ENCODE data around the gene ACAD10. TPM values are rescaled to one million over a fixed set of nuclear protein-coding genes. Genes with fewer than 3 reads are reported as not detected.
"Not testable (repeated sequence)": the region's sequence is repeated elsewhere in the genome, so short reads cannot be mapped to it uniquely, and the experiment has no call there.

ACAD10 gene
- total RNA-seq, 2 experiments from 2014 or later: 24.5 to 28.8 TPM

DNA sequence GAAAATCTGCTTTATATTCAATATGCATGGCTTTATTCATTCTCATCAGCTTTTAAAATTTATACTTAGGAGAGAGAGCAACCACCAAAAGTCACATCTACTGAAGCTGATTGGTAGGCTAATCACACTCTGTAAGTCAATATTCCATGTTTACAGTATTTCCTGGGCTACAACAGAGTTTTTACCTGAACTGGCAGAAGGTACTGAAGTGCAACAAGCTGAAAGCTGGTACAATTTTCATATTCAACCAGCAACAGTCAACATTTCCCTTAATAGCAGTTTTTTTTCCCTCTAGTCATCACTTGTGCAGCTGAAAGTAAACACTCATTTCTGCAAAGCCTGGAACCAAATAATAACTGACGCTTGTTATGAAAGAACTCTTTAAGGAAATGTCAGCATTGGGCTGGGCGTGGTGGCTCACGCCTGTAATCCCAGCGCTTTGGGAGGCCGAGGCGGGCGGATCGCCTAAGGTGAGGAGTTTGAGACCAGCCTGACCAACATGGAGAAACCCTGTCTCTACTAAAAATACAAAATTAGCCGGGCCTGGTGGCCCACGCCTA lies 13.0 kb upstream of the ACAD10 start:
- no peak overlapping the region for H3K27ac Mint-ChIP-seq
- no peaks in the 10 kb centered on the region for H3K4me1 Mint-ChIP-seq (ENCODE audit: low read depth)
- intact Hi-C loops (cut with micrococcal nuclease): no loop called here
- TF ChIP-seq, protein P1, sequence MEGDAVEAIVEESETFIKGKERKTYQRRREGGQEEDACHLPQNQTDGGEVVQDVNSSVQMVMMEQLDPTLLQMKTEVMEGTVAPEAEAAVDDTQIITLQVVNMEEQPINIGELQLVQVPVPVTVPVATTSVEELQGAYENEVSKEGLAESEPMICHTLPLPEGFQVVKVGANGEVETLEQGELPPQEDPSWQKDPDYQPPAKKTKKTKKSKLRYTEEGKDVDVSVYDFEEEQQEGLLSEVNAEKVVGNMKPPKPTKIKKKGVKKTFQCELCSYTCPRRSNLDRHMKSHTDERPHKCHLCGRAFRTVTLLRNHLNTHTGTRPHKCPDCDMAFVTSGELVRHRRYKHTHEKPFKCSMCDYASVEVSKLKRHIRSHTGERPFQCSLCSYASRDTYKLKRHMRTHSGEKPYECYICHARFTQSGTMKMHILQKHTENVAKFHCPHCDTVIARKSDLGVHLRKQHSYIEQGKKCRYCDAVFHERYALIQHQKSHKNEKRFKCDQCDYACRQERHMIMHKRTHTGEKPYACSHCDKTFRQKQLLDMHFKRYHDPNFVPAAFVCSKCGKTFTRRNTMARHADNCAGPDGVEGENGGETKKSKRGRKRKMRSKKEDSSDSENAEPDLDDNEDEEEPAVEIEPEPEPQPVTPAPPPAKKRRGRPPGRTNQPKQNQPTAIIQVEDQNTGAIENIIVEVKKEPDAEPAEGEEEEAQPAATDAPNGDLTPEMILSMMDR (IDR thresholded peaks at IDR 0.05): no peak
- H3K4me3 Mint-ChIP-seq: no peak overlapping the region
- H3K36me3 Mint-ChIP-seq (ENCODE audit: low read depth): peaks cover 20% of the 10 kb centered on the region
- ATAC-seq: no peak
- DNase-seq: no peak
- no peaks in the 10 kb centered on the region for H3K27me3 Mint-ChIP-seq
- CTCF ChIA-PET: interaction anchor here (1.0 to 1.7 kb wide), 2 partner anchors 221 to 276 kb away, joined by 3 to 7 read pairs; no protein-coding TSS in a partner anchor
- H3K9me3 Mint-ChIP-seq: no peaks in the 10 kb centered on the region
- POLR2A ChIA-PET: interaction anchor here (0.6 to 1.7 kb wide), 3 partner anchors 11 to 436 kb away, joined by 3 to 4 read pairs (median 3); partner anchors contain the start of genes ACAD10 and BRAP

DNA sequence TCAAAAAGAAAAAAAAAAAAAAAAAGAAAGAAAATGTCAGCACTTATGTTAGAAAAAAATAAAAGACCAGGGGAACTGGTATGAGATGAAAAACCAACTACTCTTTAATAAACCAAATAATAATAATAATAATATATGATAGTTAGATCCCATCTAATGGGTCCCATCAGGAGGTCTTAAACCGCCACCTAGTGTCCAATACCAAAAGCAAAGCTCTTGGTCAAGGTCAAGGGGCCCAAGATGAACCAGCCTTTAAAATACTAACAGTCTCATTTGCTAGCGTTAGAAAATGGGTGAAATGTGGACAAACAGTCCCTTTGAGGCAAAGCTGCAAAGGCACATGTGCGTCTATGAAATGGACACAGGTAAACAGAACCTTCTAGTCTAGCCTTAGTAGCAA lies 12.3 kb upstream of the ACAD10 start:
- POLR2A ChIA-PET: interaction anchor here (1.2 to 1.7 kb wide), 2 partner anchors 11 to 12 kb away, joined by 3 to 4 read pairs; partner anchors contain the start of genes ACAD10 and BRAP
- CTCF ChIA-PET: interaction anchor here (1.0 to 1.7 kb wide), 3 partner anchors 140 to 277 kb away, joined by 3 to 7 read pairs (median 4); no protein-coding TSS in a partner anchor
- Mint-ChIP-seq H3K4me3 (no peak overlapping the region), H3K27me3 (no peaks in the 10 kb centered on the region), H3K36me3 (ENCODE audit: low read depth) (peaks cover 20% of the 10 kb centered on the region), H3K4me1 (ENCODE audit: low read depth) (no peaks in the 10 kb centered on the region), H3K27ac (no peak overlapping the region), H3K9me3 (no peaks in the 10 kb centered on the region)
- intact Hi-C loops (cut with micrococcal nuclease): no loop called here
- TF ChIP-seq, protein P1 (IDR thresholded peaks at IDR 0.05): peak; percentile 42
- no peak for ATAC-seq
- DNase-seq: no peak

DNA sequence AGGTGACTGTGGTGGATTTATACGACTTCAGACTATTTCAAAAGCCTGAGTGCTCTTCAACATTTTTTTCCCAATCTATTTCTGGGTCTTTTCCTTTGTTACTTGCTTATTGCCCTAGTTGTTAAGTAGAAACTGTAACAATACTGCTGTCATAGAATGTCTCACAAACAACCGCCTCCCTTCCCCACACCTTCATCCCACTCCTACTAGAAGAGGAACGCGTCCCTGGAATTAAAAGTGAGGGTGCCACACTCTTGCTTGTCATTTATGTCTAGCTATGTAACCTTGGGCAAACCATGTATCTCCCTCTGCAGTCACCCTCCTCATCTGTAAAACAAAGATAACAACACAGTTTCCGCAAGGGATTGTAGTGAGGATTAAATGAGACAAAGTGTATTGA lies 8.7 kb upstream of the ACAD10 start:
- ATAC-seq (no peak), DNase-seq (no peak)
- Mint-ChIP-seq H3K27ac (no peak overlapping the region), H3K4me3 (no peak overlapping the region), H3K27me3 (no peaks in the 10 kb centered on the region), H3K4me1 (ENCODE audit: low read depth) (no peaks in the 10 kb centered on the region), H3K36me3 (ENCODE audit: low read depth) (peaks cover 19% of the 10 kb centered on the region), H3K9me3 (no peaks in the 10 kb centered on the region)
- ChIA-PET CTCF (interaction anchor here (1.3 kb wide), 2 partner anchors 136 to 280 kb away, joined by 3 to 4 read pairs; no protein-coding TSS in a partner anchor), POLR2A (no interaction called here)
- TF ChIP-seq, protein P1 (IDR thresholded peaks at IDR 0.05): no peak
- intact Hi-C loops (cut with micrococcal nuclease): no loop called here

DNA sequence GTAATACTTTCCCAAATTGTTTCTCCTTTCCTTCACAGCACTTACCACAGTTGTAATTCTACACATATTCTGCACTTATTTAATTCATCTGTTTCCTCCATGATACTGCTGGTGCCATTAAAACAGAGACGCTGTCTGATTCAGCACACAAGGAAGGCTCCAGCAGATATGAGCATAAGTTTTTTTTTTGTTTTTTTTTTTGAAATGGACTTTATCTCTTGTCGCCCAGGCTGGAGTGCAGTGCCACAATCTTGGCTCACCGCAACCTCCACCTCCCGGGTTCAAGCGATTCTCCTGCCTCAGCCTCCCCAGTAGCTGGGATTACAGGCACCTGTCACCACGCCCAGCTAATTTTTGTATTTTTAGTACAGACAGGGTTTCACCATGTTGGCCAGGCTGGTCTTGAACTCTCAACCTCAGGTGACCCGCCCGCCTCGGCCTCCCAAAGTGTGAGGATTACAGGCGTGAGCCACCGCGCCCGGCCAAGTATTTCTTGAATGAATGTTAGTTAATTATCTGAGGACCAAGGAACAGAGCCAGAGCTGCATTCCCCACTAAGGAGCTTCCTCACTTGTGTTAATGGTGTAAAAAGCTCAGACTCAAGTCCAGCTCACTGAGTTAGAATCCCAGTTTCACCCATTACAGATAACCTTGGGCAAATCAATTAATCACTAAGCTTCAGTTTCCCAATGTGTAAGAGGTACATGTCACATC lies 1.2 kb upstream of the ACAD10 start:
- H3K4me3 Mint-ChIP-seq: peak overlapping the region; percentile 95
- H3K9me3 Mint-ChIP-seq; ATAC-seq; H3K27me3 Mint-ChIP-seq; DNase-seq; intact Hi-C loops (cut with micrococcal nuclease): not testable (repeated sequence)
- H3K27ac Mint-ChIP-seq: peak overlapping the region; percentile 94
- H3K4me1 Mint-ChIP-seq (ENCODE audit: low read depth): peaks cover 27% of the 10 kb centered on the region
- POLR2A ChIA-PET: interaction anchor here (0.7 to 2.1 kb wide), 5 partner anchors 9 to 351 kb away, joined by 3 to 8 read pairs (median 3); no protein-coding TSS in a partner anchor
- H3K36me3 Mint-ChIP-seq (ENCODE audit: low read depth): peaks cover 16% of the 10 kb centered on the region
- CTCF ChIA-PET: interaction anchor here (1.1 to 1.8 kb wide), 3 partner anchors 19 to 288 kb away, joined by 3 to 9 read pairs (median 4); no protein-coding TSS in a partner anchor

DNA sequence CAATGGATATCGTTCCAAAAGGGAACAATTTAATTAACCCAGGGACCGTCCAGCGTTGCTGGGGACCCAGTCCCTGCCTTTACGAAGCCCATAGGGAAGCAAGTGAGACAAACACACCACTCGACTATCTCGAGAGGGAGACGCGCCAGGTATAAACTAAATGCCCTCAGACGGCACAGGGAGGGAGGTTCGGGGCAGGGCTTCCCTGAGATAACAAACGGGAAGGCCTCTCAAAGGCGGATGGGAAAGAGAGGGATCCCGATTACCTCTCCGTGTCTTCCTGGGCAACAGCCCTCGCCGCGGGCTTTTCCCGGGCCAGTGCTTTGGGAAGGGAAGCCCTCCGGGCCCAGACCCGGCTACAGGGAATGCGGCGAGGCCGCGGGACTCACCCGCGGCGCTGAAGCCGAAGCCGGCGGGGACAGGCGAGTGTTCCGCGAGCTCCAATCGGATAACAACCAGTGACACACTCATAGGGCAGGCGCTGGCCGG lies 487 bp upstream of the ACAD10 start:
- H3K9me3 Mint-ChIP-seq: no peaks in the 10 kb centered on the region
- peaks cover 16% of the 10 kb centered on the region for H3K36me3 Mint-ChIP-seq (ENCODE audit: low read depth)
- TF ChIP-seq, protein P1 (IDR thresholded peaks at IDR 0.05): no peak
- ATAC-seq (no peak), DNase-seq (peak; percentile 20)
- H3K27me3 Mint-ChIP-seq: no peaks in the 10 kb centered on the region
- peak overlapping the region; percentile 94 for H3K27ac Mint-ChIP-seq
- peaks cover 27% of the 10 kb centered on the region for H3K4me1 Mint-ChIP-seq (ENCODE audit: low read depth)
- intact Hi-C loops (cut with micrococcal nuclease): no loop called here
- CTCF ChIA-PET: interaction anchor here (1.5 to 1.8 kb wide), 2 partner anchors 127 to 288 kb away, joined by 4 to 9 read pairs; no protein-coding TSS in a partner anchor
- POLR2A ChIA-PET: interaction anchor here (0.7 to 2.1 kb wide), 14 partner anchors 9 to 319 kb away, joined by 3 to 9 read pairs (median 4); no protein-coding TSS in a partner anchor
- H3K4me3 Mint-ChIP-seq: peak overlapping the region; percentile 95

Measured in activated CD8-positive, alpha-beta T cell treated with anti-CD3 and anti-CD28 coated beads for 36 hours (primary cell).